Brain pericyte (primary cell): Measurements from ENCODE around the gene NFE2L2.
"Not testable (repeated sequence)": the region's sequence is repeated elsewhere in the genome, so short reads cannot be mapped to it uniquely, and the experiment has no call there.

ENCODE experiments used
- DNase-seq: peaks from one replicate; pipeline ENCODE4 v3.0.0-alpha.2; 2012; ENCODE audit warnings: low read depth, low spot score

NFE2L2 gene

GRCh38 chr2:177257471-177257870 lies 7.1 kb downstream of the NFE2L2 start:
- DNase-seq, result no peak

- DNase-seq, result no peak
Measured at GRCh38 chr2:177256695-177257094, 7.8 kb downstream of the NFE2L2 start.

GRCh38 chr2:177256026-177256425 lies 8.5 kb downstream of the NFE2L2 start:
- DNase-seq, result no peak

GRCh38 chr2:177255227-177255601 lies 9.3 kb downstream of the NFE2L2 start:
- DNase-seq, result no peak

GRCh38 chr2:177254433-177255226 lies 9.9 kb downstream of the NFE2L2 start:
- DNase-seq, result no peak

- no peak for DNase-seq
Measured at GRCh38 chr2:177253704-177254103, 10.8 kb downstream of the NFE2L2 start.

- no peak for DNase-seq
Measured at GRCh38 chr2:177252808-177253531, 11.6 kb downstream of the NFE2L2 start.

- DNase-seq, result no peak
Measured at GRCh38 chr2:177251165-177251542, 13.4 kb downstream of the NFE2L2 start.

- DNase-seq, result no peak
Measured at GRCh38 chr2:177250461-177250860, 14.1 kb downstream of the NFE2L2 start.

GRCh38 chr2:177249038-177249437 lies 15.5 kb downstream of the NFE2L2 start:
- DNase-seq, result no peak

GRCh38 chr2:177247693-177248262 lies 16.7 kb downstream of the NFE2L2 start:
- no peak for DNase-seq

- DNase-seq, result not testable (repeated sequence)
Measured at GRCh38 chr2:177246523-177247030, 17.9 kb downstream of the NFE2L2 start.

GRCh38 chr2:177246000-177246399 lies 18.5 kb downstream of the NFE2L2 start:
- DNase-seq, result no peak

- no peak for DNase-seq
Measured at GRCh38 chr2:177245010-177245422, 19.5 kb downstream of the NFE2L2 start.

GRCh38 chr2:177244244-177244771 lies 20.2 kb downstream of the NFE2L2 start:
- no peak for DNase-seq

- no peak for DNase-seq
Measured at GRCh38 chr2:177243476-177243875, 21.1 kb downstream of the NFE2L2 start.

GRCh38 chr2:177243073-177243472 lies 21.5 kb downstream of the NFE2L2 start:
- no peak for DNase-seq

GRCh38 chr2:177242121-177242987 lies 22.2 kb downstream of the NFE2L2 start:
- DNase-seq, result peak; percentile 61

GRCh38 chr2:177241711-177242120 lies 22.8 kb downstream of the NFE2L2 start:
- DNase-seq, result no peak

- no peak for DNase-seq
Measured at GRCh38 chr2:177239932-177240630, 24.4 kb downstream of the NFE2L2 start.

GRCh38 chr2:177239053-177239452 lies 25.5 kb downstream of the NFE2L2 start:
- DNase-seq, result no peak
